Measurements from ENCODE around the gene TMEM239. TPM values are rescaled to one million over a fixed set of nuclear protein-coding genes. Genes with fewer than 3 reads are reported as not detected.
"Not testable (repeated sequence)": the region's sequence is repeated elsewhere in the genome, so short reads cannot be mapped to it uniquely, and the experiment has no call there.

Gene TMEM239
- total and polyA plus RNA-seq, 8 donors = 0.18 TPM; not detected in 7

DNA sequence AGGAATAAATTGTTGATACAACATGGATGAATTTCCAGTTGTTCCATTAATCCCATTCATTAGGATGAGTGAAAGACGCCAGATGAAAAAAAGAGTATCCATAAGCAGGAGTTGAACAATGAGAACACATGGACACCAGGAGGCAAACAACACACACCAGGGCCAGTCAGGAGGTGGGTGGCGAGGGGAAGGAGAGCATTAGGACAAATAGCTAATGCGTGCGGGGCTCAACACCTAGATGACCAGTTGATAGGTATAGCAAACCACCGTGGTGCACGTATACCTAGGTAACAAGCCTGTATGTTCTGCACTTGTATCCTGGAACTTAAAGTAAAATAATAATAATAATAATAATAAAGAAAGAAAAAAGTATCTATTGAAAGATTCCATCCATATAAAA, 13.2 kb downstream of the TMEM239 start:
- no peak for TF ChIP-seq CTCF (IDR thresholded peaks at IDR 0.05)
- no peak for TF ChIP-seq POLR2AphosphoS5 (IDR thresholded peaks at IDR 0.05)
- no peak for TF ChIP-seq POLR2A (IDR thresholded peaks at IDR 0.05)
- no peak for TF ChIP-seq EP300 (IDR thresholded peaks at IDR 0.05)
- Histone ChIP-seq H3K27ac (no peak overlapping the region), H3K4me3 (no peak overlapping the region), H3K4me1 (peaks cover 0 to 10% (median 0%) of the 10 kb centered on the region in 4 donors), H3K9me3 (no peaks in the 10 kb centered on the region), H3K27me3 (peaks cover 0 to 19% (median 0%) of the 10 kb centered on the region in 3 donors), H3K36me3 (peaks cover 0 to under 1% (median under 1%) of the 10 kb centered on the region in 4 donors)
- DNase-seq = no peak
- WGBS, 5 donors = 63 to 73% (median 70%) methylated on average over 6 of the region's 6 CpGs
- intact Hi-C loops (cut with DNase I; ENCODE audit: low total_unique reads) = no loop called here

GRCh38 chr20:2831206-2831605, 15.0 kb downstream of the TMEM239 start:
- intact Hi-C loops (cut with DNase I; ENCODE audit: low total_unique reads); H3K9me3 ChIP-seq; H3K27ac ChIP-seq; DNase-seq; H3K4me3 ChIP-seq: not testable (repeated sequence)
- Histone ChIP-seq H3K27me3 (peaks cover 0 to 14% (median 0%) of the 10 kb centered on the region in 3 donors), H3K4me1 (peaks cover 0 to 10% (median 0%) of the 10 kb centered on the region in 4 donors), H3K36me3 (peaks cover 0 to 19% (median 14%) of the 10 kb centered on the region in 4 donors)
- WGBS, 5 donors = 75 to 84% (median 81%) methylated on average over 7 of the region's 7 CpGs

- intact Hi-C loops (cut with DNase I; ENCODE audit: low total_unique reads) = no loop called here
- 79 to 93% (median 82%) methylated on average over 1 of the region's 1 CpG for WGBS, 5 donors
- peaks cover 0 to 42% (median 35%) of the 10 kb centered on the region in 4 donors for H3K36me3 ChIP-seq
- no peak for TF ChIP-seq POLR2AphosphoS5 (IDR thresholded peaks at IDR 0.05)
- no peaks in the 10 kb centered on the region for H3K27me3 ChIP-seq
- DNase-seq = no peak
- no peak overlapping the region for H3K4me3 ChIP-seq
- H3K27ac ChIP-seq = no peak overlapping the region
- H3K4me1 ChIP-seq = peaks cover 0 to 11% (median 1%) of the 10 kb centered on the region in 4 donors
- no peaks in the 10 kb centered on the region for H3K9me3 ChIP-seq
Observed at GRCh38 chr20:2833761-2834160, 17.6 kb downstream of the TMEM239 start.

DNA sequence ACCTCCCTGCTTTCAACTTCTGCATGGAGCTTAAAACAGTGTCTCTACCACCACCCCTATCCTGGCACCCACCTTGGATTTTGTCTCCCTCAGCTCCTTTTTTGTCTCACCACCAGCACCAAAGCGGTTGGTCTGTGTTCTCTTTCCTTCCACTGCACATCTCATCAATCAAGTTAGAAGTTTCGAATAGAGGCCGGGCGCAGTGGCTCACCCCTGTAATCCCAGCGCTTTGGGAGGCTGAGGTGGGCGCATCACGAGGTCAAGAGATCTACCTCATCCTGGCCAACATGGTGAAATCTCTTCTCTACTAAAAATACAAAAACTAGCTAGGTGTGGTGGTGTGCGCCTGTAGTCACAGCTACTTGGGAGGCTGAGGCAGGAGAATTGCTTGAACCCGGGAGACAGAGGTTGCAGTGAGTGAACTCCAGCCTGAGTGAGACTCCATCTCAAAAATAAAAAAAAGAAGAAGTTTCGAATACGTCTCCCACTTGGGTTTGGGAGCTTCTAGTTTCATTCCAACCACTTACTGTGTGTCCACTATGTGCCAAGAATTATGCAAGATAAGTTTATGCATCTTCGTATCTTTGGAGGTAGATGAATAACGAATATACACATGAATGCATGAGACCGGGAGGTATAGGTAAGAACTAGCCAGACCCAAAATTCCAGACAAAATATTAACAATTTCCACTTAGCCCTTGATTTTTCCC, 18.4 kb downstream of the TMEM239 start:
- TF ChIP-seq CTCF (IDR thresholded peaks at IDR 0.05) (no peak), EP300 (IDR thresholded peaks at IDR 0.05) (no peak), POLR2AphosphoS5 (IDR thresholded peaks at IDR 0.05) (no peak), POLR2A (IDR thresholded peaks at IDR 0.05) (no peak)
- intact Hi-C loops (cut with DNase I; ENCODE audit: low total_unique reads) = no loop called here

GRCh38 chr20:2835331-2835796, 19.2 kb downstream of the TMEM239 start:
- Histone ChIP-seq H3K36me3 (peaks cover 0 to 43% (median 36%) of the 10 kb centered on the region in 4 donors), H3K4me3 (no peak overlapping the region), H3K4me1 (peaks cover 11 to 26% (median 13%) of the 10 kb centered on the region in 4 donors), H3K27ac (no peak overlapping the region), H3K9me3 (no peaks in the 10 kb centered on the region), H3K27me3 (no peaks in the 10 kb centered on the region)
- WGBS, 5 donors = 82 to 93% (median 92%) methylated on average over 2 to 6 of the region's 6 CpGs
- DNase-seq = no peak
- intact Hi-C loops (cut with DNase I; ENCODE audit: low total_unique reads) = no loop called here
- TF ChIP-seq CTCF (IDR thresholded peaks at IDR 0.05) (no peak), EP300 (IDR thresholded peaks at IDR 0.05) (no peak), POLR2A (IDR thresholded peaks at IDR 0.05) (no peak), POLR2AphosphoS5 (IDR thresholded peaks at IDR 0.05) (no peak)

More for the DNA sequence above, 18.4 kb downstream of the TMEM239 start:
- H3K4me3 ChIP-seq = no peak overlapping the region
- no peaks in the 10 kb centered on the region for H3K27me3 ChIP-seq
- H3K9me3 ChIP-seq = no peaks in the 10 kb centered on the region
- WGBS, 5 donors = 89 to 96% (median 94%) methylated on average over 14 of the region's 14 CpGs
- DNase-seq = no peak
- H3K27ac ChIP-seq = no peak overlapping the region
- H3K4me1 ChIP-seq = peaks cover 4 to 19% (median 8%) of the 10 kb centered on the region in 4 donors
- H3K36me3 ChIP-seq = peaks cover 0 to 43% (median 36%) of the 10 kb centered on the region in 4 donors

Data from stomach (tissue), 9 donors.